Uterus (tissue), 2 donors: ENCODE results near the gene KCTD19.

Experiments used
- CTCF ChIP-seq, 4 experiments: fragments of 200-600 bp in 2 of 4; fragments of 450-650 bp in 2 of 4; sonication (generic) in 2 of 4; IDR thresholded peaks; one replicate each; pipeline ENCODE4 v1.5.1; 2016 to 2019; ENCODE audit warnings: antibody characterized with exemption in 4 of 4, mild to moderate bottlenecking in 2 of 4, moderate library complexity in 1 of 4
- POLR2A ChIP-seq, 2 donors: fragments of 450-650 bp; IDR thresholded peaks; one replicate each; pipeline ENCODE4 v1.6.1; 2016; ENCODE audit warnings: antibody characterized with exemption in 2 of 2, mild to moderate bottlenecking in 1 of 2, moderate library complexity in 1 of 2

GRCh38 chr16:67278773-67279295 is 47.7 kb downstream of the KCTD19 start:
- TF ChIP-seq CTCF (IDR thresholded peaks at IDR 0.05) (no peak), POLR2A (IDR thresholded peaks at IDR 0.05) (no peak)
